Inferior parietal cortex (tissue), 1 donor: ENCODE data around the gene HGFAC.

Experiments used
- DNase-seq: peaks from one replicate; pipeline ENCODE4 v3.0.0-alpha.2; 2016; ENCODE audit errors: extremely low spot score

The HGFAC gene

DNA sequence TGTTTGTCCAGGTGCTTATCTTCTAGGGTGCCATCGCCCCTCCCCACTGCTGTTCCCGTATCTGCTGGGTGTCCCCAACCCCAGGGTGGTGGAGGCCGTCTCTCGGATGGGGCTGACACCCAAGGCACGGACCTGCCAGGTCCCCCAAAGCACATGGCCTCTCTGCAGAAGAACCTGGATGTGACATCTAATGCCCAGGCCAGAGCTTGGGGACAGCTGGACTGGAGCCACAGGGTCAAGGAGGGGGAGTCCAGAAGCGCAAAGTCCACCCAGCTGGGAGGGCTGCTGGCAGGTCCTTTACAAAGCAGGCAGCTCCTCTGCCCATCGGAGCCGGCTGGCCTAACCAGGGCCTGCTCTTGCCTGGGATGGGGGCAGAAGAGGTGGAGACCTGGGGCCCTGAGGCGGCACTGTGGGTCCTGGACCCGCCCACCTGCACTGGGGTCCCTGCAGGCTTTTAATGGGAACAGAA is 20.6 kb downstream of the HGFAC start:
- no peak for DNase-seq

DNA sequence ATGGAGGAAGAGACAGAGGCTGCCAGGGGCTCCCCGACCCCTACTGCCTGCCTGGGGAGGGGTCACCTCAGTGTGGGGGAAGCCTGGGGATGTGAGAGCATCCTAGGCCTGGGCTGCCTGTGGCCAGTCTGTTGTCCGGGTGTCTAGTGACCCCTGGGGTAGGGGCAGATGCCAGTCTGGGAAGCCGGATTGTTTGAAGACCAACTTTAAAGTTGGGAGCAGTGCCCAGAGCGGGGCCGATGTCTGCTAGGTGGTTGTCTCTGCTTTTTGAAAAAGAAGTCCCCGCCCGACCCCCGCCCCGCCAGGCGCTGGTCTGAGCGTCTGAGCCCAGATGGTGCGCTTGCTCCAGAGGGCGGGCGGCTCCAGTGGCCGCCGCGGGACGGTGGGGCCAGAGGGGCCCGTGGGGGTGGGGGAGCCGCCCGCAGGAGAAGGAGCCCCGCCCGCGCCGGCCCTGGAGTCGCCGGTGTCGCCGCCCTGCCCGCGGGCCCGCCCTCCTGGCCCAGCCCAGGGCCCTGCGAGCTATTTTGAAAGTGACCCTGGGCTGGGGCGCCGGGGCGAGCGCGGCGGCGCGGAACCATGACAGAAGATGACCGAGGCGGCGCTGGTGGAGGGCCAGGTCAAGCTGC is 21.1 kb downstream of the HGFAC start, which contains the start of gene DOK7:
Gene DOK7 (plus strand): TSS at position 517 of the 626 bp plus-strand sequence. CDS start 70 bp downstream, at position 587.
- DNase-seq = no peak

DNA sequence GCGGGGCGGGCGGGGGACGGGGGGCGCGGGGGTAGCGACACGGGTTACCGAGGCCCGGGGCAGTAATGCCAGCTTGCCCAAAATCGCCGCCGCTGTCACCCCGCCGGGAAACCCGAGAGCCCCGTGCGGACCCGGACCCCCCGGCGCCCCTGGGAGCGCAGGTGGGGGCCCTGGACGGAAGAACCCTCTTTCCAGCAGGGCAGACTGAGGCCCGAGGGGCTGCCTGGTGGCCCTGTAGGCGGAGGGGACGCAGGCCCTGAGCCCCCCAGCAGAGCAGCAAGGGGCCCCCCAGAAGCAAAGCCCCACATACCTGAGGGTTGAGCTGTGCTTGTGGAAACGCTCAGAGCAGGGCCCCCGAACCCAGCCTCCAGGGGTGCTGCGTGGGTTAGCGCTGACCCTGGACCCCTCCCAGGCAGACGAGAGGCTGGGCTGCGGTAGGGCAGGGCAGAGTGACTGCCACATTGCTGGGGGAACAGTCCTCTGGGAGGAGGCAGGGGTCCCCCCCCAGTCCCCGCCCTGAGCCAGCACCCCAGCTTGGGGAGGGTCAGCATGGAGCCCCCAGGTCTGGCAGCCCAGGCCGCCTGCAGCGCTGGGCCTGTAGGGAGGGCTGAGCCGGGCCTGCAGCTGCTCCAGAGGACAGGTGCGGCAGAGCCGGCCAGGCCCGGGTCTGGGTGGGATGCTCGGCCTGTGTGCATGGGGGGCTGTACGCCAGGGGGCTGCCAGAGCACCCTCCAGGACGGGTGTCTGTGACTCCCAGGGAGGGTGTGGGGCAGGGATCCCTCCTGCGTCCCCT is 22.0 kb downstream of the HGFAC start:
- no peak for DNase-seq

DNA sequence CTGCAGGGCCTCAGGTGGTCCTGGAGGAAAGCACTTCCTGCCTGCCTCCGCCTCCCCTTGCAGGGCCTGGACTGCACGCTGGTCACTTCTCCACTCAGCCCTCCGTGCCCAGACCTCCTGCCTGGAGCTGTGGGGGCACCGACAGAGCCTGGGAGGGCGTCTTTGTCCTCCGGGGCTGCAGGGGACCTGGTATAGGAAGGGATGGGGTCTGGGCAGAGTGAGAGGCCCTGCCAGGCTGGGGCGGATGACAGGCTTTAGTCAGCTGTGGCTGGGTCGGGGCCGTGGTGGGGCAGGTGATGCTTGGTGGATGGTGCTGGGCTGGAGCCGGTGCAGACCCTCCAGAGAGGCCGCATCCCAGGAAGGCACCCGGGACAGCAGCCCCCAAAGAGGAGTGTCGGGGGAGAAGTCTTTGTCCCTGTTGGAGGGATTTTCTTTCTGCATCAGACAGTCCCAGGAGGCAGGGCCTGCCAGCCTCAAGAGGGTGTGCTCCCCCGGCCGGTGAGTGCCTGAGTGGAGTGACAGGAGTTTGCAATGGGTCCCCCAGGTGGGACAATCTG is 22.7 kb downstream of the HGFAC start:
- DNase-seq = no peak

DNA sequence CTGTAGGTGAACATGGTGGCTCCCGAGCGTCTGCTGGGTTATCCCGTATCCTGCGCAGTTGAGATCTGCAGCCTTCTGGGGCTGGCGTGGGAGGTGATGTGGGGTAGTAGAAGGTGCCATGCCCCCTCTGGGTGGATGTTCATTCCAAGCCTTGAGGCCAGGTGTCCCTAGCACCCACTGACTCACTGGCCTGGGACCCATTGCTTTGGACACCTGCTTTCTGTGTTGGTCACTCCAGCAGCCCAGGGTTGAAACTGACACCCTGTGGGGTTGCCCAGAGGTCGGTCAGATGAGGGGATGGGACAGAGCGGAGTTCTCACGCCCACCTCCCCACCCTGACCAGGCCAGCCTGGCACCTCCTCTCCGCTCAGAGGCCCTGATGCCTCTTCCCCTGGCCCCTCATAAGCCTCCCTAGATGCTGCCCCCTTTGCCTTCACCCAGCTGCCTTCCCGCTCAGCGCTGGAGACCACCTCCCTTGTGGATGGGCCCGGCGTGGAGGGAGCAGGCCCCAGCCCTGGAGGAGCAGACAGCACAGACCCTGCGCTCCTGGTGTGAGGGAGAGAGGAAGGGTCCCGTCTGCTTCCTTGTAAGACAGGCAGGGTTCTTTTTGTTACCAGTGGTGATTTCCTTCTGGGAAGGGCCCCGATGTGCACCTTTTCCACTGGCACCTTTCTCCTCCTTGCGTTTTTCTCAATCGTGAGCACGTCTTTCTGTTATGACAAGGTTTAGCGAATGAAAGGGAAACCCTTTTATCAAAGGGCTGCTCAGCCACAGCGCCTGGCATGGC is 23.3 kb downstream of the HGFAC start:
- DNase-seq = no peak

DNA sequence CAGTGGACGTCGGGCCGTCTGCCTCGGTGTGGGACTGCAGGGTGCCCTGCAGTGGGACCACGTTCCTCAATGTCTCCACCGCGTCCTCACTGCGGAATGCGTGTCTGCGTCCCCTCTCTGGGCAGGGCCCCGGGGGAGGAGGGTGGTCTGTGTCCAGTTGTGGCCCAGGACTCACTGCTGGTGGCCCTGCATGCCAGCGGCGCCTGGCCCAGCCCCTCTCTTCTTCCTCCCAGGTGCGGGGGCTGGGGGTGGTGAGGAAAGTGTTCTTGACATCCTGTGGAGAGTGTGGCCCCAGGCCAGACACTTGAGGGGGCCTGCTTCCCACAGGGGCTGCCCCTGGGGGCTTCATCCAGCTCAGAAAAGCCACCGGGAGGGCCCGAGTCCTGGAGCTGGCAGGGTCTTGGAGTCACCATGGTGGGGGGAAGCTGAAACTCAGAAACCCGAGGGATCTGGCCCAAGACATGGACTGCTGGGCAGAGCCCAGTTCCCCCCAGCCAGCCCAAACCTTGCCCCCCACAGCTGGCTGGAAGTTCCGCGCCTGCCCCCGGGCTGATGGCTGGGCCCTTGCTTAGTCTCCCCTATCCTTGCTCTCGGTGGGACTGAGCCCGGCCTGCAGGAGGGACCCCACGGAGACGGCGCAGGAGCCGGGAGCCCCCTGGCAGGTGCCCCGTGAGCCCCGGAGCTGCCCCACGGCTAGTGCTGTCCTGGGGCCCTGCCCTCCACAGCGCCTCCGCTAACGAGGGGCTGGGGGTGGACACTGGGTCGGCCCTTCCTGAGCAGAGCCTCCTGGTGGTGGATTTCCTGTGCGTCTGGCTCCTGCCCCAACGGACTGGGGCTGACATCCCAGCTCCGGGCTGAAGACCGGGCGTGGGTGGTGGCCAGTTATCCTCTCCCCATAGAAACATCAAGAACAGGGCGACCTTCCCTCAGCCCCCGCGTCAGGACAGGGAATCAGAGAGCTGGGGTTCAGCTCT is 24.2 kb downstream of the HGFAC start:
- DNase-seq = no peak

DNA sequence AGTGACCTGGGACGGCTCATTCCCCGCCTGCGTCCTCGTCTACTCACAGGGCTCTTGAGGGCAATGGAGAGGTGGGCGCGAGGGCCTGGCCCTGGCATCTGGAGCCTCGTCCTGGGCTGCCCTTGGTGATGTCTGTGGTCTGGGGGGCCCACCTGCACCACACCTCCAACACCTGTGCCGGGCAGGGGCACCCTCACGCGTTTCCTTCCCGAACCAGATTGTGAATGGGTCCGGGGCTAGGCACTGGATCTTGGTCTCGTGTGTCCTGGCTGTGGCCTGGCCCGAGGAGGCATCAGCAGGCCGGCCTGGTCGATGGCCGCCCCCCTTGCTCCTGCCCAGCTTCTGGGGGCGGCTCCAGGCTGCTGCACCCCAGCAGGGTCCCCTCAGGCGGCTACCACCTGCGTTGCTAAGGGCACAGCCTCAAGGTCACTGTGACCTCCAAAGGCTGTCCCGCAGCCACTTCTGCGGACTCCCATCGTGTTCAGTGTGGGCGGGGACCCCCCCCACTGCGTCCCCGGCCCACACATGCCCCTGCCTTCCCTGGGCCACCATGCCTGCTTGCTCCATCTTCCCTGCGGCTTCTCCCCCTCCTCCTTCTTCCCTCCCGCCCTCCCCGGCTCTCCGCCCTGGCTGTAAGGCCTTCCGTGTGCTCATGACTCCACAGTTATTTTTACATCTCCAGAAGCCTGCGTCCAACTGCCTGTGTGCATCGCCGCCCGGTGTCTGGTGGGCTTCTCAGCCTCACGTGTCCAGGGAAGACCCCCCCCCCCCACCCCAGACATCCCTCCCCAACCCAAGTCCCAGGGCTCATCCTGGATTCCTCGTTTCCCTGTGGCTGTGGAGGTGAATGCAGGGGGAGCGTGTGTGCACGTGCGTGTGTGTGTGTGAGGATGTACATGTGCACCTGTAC is 25.2 kb downstream of the HGFAC start:
- no peak for DNase-seq

DNA sequence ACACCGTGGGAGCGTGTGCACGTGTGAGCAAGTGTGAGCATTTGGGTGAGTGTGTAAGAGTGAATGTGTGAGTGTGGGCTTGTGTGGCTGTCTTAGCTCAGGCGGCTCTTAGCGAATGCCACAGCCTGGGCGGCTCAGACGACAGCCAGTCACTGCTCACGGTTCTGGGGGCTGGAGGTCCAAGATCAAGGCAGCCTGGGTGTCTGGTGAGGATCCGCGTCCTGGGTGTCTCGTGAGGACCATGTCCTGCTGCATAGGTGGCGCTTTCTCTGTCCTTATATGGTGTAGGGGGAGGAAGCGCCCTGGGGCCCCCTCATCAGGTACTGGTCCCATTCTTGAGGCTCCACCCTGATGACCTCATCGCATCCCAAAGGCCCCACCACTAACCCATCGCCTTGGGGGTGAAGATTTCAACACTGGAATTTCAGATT is 25.8 kb downstream of the HGFAC start:
- no peak for DNase-seq

DNA sequence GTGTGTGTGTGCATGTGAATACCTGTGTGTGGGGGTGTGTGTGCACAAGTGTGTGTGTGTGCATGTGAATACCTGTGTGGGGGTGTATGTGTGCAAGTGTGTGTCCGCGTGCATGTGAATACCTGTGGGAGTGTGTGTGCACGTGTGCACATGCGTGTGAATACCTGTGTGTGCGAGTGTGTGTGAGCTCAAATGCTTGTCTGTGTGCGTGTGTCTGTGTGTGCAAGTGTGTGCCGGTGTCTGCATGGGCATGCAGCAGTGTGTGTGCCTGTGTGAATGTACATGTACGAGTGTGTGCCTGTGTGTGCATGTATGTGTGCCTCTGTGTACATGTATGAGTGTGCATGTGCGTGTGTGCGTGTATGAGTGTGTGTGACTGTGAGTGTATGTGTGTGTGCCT is 26.4 kb downstream of the HGFAC start:
- no peak for DNase-seq

DNA sequence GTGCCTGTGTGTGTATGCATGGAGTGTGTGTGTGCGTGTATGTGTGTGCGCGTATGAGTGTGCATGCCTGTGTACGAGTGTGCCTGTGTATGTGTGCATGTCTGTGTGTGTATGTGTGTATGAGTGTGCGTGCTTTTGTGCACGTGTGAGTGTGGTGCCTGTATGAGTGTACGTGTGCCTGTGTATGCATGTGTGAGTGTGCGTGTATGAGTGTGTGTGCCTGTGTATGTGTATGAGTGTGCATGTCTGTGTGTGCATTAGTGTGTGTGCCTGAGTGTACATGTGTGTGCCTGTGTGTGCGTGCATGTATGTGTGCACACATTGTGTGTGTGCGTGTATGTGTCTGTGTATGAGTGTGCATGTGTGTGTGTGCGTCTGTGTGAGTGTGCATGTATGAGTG is 27.0 kb downstream of the HGFAC start:
- DNase-seq = no peak

DNA sequence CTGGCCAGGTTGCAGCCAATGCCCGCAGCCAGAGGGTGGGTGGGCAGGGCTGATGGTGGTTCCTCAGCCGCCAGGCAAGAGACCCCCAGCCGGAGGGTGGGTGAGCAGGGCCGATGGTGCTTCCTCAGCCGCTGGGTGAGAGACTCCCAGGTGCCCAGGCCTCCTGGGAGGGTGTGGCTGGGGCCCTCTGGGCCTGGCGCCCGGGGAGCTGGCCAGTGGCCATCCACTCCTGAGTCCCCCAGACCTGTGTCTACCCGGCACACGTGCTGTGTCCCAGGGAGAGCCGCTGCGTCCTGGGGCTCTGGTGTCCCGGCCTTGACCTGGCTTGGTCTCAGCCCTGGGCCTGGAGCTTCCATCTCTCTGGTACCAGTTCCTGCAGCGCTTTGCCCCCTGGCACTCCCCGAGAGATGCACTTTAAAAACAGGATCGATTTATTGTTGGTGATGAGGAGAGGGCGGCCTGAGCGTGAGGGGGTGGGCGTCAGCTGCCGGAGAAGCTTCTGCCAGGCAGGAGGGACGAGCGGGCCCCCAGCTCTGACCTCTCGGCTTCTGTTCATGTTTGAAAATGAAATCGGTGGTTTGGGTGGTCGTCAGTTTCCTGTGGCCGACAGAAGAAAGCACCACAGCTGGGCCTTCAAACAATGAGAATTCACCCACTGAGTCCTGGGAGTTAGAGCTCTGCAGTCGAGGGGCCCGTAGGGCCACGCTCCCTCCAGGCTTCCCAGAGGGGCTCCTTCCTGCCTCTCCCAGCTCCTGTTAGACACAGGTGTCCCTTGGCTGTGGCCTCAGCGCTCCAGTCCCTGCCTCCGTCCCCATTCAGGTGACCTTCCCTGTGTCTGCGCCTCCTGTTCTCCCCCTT is 27.8 kb downstream of the HGFAC start:
- DNase-seq = no peak

DNA sequence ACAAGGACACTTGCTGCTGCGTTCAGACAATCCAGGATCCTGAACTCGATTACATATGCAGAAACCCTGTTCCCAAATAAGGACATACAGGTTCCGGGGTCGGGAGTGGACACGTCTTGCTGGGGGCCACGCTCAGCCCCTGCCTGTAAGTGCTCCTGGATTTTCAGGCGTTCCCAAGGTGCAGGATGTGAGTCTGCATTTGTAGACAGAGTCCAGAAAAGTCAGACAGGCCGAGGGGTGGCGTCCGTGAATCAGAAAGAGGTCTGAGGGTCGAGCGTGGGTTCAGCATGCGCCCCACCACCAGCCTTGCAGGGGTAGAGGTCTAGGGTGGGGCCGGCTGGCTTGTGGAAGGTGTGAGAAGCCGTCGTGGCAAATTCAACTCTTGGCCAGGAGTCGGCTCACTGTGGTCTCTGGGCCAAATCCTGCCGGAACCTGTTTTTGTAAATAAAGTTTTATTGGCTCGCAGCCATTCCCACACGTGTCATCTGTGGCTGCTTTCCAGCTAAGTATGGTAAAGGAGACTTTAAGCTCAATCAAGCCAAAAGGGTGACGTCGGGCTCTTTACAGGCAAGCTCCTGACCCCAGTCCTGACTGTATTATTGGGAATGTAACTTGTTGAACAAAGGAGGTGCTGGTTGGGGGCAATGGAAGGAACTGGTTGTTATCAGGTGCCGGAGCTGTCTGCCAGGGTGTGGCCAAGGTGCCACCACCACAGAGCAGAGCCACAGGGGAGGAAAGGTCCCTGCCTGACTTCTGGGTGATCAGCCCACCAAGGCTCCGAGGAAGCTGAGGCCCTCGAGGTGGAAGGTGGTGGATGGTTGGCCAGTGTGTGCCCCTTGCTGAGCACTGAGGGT is 28.7 kb downstream of the HGFAC start:
- no peak for DNase-seq

DNA sequence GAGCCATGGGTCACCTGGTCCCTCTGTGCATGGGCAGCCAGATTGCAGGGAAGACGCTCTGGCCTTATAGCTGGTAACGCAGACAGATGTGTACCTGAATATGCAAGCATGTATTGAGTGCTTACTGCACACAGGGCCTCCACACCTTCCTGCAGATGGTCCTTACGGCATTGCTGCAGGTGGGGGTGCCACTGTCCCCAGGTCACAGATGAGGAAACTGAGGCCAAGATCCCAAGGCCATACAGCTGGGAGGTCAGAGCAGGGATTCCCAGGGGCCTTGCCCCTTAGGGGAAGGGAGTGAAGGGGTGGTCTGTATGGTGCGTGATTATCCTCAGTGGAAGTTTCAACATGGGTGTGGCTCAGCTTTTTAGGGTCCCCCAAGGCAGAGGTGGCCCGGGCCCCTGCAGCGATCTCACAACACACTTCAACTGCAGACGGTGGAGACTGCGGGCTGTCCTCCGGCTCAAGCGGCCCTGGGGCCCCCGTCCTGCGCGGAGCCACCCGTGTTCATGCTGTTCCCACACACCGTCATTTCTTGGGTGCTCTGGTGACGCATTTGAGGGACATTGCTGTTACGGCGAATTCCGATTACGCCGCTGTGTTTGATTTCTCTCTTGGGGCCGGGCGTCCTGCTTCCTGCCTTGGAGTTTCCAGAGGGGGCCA is 29.5 kb downstream of the HGFAC start:
- DNase-seq = no peak

DNA sequence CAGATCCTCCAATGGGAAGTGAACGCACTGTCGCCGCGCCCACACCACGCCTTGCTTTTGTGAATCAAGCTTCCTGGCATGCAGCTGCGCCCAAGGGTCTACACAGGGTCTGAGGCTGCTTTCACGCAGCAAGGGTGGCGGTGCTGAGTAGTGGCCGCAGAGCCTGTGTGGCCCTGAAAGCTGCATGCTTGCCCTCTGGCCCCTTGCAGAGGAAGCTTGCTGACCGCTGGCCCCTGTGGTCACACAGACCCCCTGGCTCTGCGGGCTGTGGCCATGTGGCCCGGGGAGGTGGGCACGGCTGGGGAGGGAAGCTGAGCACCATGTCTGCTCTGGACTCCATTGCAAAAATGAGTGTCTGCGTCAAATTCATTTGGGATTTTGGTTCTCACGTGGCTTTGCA is 30.1 kb downstream of the HGFAC start:
- DNase-seq = no peak

DNA sequence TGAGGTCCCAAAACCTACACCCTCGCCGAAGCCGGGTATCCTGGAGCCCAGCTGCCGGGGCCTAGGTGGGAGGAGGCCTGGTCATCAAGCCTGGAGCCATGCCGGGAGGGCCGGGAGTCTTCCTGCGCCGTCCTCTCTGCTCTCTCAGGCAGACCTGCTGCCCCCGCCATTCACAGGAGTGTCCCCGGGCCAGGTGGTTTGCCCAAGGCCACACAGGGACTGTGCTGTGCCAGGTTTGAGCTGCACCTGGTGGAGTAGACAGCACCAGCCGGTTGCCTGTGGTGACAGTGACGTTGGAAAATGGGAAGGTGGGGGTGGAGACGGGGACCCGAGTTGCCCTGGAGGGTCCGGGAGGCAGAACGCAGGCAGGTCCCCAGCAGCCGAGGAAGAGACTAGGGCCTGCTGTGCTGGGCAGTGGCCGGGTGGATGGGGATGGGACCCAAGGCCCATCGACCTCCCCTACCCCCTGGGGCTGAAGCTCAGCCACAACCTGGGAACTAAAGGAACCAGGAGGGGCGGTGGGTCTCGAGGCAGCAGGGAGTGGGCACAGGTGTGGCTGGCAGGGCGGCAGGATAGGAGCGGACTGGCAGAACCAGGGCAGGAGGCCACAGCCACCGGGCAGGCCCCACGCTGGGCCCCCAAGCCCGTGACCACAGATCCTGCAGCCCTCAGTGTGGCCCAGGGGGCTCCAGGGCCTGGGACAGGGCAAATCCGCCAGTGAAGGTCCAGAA is 30.8 kb downstream of the HGFAC start:
- no peak for DNase-seq

DNA sequence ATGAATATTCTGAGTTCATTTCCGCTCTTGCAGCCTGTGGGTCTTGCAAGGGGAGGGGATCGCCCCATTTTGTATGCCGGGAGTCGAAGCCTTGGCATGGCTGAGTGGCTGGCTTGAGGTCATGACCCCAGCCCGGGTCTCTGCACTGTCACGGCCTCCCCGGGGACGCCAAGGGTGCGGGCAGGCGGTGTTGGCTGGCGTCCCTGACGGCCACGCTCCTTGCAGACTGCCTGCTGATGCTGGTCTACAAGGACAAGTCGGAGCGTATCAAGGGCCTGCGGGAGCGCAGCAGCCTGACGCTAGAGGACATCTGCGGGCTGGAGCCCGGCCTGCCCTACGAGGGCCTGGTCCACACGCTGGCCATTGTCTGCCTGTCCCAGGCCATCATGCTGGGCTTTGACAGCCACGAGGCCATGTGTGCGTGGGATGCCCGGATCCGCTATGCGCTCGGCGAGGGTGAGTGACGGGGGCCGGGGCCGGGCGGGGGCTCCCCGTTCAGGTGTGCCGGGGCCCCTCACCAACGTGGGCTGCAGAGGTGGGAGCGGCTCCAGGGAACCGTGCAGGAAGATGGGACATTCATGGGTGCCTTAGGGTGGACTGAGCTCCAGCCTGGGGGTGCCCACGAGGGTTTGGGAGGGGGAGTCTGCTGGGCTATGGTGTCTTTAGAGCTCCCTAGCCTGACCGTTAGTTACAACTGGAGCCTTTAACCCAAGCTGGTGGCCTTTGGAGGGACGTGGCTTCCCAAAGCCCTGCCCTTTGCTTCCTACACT is 31.6 kb downstream of the HGFAC start:
- DNase-seq = no peak
